ENCODE measurements around the gene CARD10.

Gene CARD10

DNA sequence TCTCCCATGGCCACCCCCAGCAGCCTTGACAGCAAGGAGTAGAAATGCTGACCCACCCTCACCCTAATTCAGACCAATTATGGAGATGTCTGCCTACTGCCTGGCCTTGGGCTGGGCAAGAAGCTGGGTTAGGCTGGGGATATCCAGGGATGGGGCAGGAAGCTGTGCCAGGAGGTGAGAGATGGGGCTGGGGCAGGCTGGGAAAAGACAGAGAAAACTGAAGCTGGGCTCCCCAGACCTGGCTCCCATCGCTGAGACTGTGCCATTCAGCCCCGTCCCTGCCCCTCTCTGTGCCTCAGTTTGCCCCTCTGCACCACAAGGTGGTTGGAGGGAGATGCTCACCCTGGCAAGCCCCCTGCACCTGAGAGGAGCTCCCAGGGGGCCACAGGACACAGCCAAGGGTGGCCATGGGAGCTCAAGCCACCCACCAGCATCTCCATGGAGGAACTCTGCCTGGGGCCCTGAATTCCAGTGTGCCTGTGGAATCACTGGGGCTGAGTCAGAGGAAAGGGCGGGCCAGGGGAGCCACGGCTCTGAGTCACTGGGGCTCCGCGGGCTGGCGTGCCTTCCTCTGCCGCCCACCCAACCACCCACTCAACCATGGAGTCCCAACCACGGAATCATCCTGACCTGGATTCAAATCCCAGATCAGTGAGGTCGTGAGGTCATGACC is 6.0 kb upstream of the CARD10 start:
- DNase-seq = no peak

DNA sequence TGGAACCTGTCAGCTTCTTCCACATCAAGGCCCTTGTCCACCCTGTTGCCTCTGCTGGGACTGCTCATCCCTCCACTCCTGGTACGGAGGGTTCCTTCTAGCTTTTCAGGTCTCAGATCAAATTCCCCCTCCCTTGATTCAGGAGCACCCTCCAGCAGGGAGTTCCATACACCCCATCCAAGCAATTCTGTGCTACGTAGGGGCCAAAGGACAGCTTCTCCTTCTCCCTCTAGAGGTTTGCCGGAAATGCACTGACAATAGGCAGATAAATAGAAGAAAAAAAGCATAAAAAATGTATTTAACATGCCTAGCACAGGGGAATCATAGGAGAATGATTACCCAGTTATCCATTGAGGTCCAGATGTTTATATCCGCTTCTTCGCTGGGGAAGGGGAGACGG is 3.3 kb upstream of the CARD10 start:
- DNase-seq = no peak

- DNase-seq = no peak
Measured at GRCh38 chr22:37521236-37521739, 2.1 kb upstream of the CARD10 start.

GRCh38 chr22:37520776-37521191 is 1.6 kb upstream of the CARD10 start:
- DNase-seq = no peak

DNA sequence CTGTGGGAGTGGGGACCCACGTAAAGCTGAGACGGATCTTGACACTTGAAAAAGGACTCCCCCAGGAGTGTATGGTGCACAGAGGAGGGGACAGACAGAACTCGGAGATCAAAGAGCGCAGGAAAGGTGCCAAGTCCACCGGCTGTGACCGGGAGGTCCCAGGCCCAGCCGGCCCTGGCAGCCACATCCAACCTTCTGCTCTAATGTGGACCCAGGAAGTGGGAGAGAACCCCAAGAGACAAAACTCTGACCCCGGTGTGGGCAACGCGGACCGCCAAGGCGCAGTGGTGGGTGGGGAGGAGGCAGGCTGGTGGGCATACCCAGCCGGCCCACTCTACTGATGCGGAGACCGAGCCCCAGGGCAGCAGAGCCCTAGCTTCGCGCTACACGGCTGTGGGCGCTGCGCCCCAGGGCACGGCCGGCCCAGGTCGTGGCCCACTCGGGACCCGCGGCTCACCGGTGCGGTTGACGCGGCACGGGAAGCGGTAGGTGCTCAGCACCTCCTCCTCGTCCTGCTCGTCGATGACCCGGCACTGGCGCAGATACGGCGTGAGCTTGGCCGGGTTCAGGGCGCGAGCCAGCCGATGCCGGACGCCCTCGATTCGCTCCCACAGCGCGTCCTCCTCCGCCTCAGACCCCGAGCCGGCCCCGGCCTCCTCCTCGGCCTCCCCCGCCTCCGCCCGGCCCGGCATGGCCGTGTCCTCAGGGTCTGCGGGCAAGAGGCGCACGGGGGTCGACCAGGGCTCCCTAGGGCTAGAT is 527 bp downstream of the CARD10 start:
- no peak for DNase-seq

GRCh38 chr22:37517826-37518450 is 1.3 kb downstream of the CARD10 start:
- no peak for DNase-seq

DNA sequence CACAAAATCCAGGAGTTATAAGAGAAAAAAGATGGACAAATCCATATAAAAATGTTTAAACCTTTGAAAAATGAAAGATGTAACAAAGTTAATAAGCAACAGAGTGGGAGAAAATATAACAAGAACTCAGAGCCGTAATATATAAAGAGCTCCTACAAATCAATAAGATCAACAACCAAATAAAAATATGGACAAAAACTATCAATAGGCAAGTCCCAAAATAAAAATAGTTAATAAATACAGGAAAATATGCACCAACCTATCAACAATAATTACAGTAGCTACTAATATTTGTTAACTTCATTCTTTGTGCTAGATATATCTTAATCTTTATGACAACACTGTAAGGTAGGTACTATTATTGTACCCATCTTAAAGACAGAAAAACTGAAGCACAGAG is 2.8 kb downstream of the CARD10 start:
- DNase-seq = no peak

GRCh38 chr22:37515901-37516300 is 3.3 kb downstream of the CARD10 start:
- DNase-seq = no peak

GRCh38 chr22:37514526-37515051 is 4.6 kb downstream of the CARD10 start:
- no peak for DNase-seq

GRCh38 chr22:37511395-37512104 is 7.7 kb downstream of the CARD10 start:
- DNase-seq = no peak

- no peak for DNase-seq
Measured at GRCh38 chr22:37510091-37510490, 9.1 kb downstream of the CARD10 start.

DNA sequence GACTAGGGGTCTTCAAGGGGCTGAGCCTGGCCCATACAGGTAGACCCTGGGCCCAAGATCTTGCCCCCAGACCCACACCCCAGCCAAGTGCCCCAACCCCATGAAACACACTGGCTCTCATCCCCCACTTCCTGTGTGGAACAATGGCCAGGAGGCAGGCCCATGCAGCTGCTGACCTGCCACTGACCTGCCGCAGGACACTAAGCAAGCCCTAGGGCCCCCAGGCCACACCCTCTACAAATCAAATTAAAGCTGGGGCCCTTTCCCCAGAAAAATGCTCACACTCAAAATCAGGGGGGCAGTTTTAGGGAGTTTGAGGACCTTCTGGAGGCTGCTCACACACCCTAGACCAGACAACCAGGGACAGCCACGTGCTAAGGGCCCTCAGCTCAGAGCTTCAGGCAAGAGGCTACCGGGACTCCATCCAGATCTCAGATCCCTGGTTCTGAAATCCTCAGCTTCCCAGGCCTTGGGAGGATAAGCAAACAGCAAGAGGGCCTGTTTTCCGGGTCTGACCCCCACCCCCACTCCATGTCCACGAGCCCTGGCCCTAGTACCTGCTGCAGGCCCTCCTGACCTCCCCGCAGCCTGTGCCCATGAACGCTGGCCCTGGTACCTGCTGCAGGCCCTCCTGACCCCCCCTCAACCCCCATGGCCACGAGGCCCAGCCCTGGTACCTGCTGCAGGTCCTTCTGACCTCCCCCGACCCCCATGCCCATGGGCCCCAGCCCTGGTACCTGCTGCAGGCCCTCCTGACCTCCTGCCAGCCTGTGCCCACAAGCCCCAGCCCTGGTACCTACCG is 10.0 kb downstream of the CARD10 start:
- no peak for DNase-seq

GRCh38 chr22:37508431-37508992 is 10.7 kb downstream of the CARD10 start:
- no peak for DNase-seq

GRCh38 chr22:37507731-37508130 is 11.5 kb downstream of the CARD10 start:
- DNase-seq = no peak

DNA sequence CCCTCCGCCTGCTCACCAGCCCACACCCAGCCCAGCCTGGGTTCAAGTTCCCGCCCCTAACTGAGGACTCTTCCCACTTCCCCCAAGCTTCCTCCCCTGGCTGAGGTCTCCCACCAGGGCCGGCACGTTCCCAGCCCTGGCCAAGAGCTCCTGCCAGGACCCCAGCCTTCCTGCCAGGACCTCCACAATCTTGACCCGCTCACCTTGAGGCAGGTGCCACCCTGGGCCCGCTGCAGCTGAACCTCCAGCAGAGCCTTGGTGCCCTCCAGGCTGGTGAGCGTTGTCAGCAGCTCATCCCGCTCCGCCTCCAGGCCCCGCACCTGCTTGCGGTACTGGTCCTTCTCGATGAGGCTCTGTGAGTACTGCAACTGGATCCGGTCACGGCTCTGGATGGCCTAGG is 13.2 kb downstream of the CARD10 start:
- DNase-seq = no peak

DNA sequence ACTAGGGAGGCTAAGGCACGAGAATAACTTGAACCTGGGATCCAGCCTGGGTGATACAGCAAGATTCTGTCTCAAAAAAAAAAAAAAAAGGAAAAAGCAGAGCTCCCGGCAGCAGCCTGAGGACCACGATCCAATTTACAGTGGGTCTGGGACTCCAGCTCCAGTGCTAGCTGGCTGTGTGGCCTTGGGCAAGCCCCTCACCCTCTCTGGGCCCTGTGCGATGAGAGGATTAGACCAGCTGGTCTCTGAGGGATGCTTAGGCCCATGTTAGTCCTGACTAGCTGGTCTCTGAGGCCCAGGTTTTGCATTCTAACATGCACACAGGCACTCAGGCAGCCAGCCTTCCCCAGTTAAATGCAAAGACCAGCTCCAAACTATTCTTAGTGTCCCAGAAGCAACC is 13.7 kb downstream of the CARD10 start:
- DNase-seq = no peak

DNA sequence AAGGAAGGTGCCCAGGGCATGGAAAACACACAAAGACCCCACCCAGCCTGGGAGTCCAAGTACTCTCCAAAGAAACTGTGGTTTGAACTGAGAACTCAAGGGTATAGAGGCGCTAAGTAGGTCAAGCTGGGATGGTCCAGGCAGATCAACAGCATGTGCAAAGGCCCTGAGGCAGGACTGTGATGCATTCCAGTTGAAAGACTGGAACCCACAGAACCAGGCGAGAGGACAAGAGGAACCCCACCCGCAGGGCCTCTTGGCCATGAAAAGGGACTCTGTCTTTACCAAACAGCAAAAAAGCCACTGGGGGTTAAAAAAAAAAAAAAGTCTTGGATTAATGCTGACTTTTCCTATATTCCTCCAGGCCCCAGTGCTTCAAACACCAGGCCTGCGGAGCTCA is 14.3 kb downstream of the CARD10 start:
- no peak for DNase-seq

DNA sequence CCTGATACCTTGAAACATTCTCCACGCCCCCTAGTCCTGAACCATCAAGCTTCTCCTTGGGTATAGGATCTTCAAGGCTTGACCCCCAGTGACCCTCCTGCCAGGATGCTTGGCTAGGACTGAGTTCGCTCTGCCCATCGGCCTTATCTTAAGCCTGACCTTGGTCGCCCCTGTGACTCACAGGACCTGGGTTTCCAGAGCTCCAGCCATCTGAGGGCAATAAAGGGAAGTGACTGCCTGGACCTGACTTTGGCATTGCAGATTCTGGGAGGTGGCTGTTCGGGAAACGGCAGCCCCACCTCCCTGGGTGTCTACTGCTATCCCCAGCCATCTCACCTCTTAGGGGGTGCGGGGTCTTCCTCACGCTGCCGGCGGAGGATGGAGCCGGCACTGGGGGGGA is 15.4 kb downstream of the CARD10 start:
- DNase-seq = no peak

DNA sequence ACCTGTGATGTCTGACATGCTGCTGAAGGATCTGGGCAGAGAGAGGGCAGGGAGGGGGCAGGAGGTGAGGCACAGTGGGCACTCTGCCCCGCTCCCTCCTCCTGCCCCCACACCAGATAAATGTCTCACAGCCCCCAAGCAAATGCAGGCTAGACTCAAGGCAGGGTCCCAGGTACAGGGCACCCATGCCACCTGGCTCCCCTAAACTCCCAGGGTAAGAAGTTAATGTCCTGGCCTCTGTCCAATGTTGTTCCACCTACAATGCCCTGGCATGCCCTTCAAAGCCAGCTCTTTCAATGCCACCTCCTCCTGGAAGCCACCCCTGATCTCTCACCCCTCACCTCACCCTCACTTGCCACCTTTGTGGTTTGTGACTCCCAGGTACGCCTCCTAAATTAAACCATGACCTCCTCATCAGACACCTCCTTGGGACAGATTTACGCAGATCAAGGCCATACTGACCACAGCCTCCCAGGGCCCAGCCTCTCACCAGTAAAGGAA is 16.0 kb downstream of the CARD10 start:
- no peak for DNase-seq

- DNase-seq = no peak
Measured at GRCh38 chr22:37502342-37503182, 16.7 kb downstream of the CARD10 start.

Data from NCI-H748 treated with DMSO at 0.1 percent for 48 hours (cell line).